Gastroesophageal sphincter (tissue), 3 donors: ENCODE results near the gene CDK4.

Experiments
- POLR2A ChIP-seq, 2 donors: fragments of 450-650 bp; IDR thresholded peaks; one replicate each; pipeline ENCODE4 v1.6.1; 2017; ENCODE audit warnings: antibody characterized with exemption in 2 of 2, mild to moderate bottlenecking in 2 of 2, moderate library complexity in 1 of 2
- POLR2AphosphoS5 ChIP-seq: sonication (generic); formaldehyde crosslinking; IDR thresholded peaks from one replicate; pipeline ENCODE4 v1.6.1; 2017; ENCODE audit warnings: antibody characterized with exemption
- TF ChIP-seq, protein P1 (sequence below), 4 experiments: fragments of 200-600 bp in 2 of 4; fragments of 450-650 bp in 2 of 4; sonication (generic) in 1 of 4; IDR thresholded peaks; one replicate each; pipeline ENCODE4 v1.5.1; 2017 to 2019; ENCODE audit warnings: antibody characterized with exemption in 4 of 4, mild to moderate bottlenecking in 2 of 4, moderate library complexity in 2 of 4

DNA sequence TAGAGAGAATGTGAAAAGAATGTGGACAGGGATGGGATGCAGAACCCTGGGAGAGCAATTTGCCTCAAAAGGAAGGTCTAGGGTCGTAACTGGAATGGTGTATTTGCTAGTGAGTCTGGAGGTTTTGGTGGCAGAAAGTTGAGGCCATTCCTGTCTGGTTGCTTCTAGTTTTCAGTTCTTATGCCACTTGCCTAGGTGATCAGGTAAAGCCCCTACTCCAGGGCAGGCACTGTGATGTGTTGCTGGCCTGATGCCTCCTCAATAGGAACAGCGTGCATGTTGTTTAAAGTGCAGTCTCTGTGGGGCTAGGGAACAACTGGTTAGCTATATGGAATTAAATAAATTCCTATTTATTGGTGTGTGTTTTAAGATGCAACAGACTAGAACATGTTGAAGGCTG is 51.8 kb downstream of the CDK4 start:
- no peak for TF ChIP-seq POLR2AphosphoS5
- TF ChIP-seq, protein P1, sequence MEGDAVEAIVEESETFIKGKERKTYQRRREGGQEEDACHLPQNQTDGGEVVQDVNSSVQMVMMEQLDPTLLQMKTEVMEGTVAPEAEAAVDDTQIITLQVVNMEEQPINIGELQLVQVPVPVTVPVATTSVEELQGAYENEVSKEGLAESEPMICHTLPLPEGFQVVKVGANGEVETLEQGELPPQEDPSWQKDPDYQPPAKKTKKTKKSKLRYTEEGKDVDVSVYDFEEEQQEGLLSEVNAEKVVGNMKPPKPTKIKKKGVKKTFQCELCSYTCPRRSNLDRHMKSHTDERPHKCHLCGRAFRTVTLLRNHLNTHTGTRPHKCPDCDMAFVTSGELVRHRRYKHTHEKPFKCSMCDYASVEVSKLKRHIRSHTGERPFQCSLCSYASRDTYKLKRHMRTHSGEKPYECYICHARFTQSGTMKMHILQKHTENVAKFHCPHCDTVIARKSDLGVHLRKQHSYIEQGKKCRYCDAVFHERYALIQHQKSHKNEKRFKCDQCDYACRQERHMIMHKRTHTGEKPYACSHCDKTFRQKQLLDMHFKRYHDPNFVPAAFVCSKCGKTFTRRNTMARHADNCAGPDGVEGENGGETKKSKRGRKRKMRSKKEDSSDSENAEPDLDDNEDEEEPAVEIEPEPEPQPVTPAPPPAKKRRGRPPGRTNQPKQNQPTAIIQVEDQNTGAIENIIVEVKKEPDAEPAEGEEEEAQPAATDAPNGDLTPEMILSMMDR (IDR thresholded peaks at IDR 0.05), result no peak
- TF ChIP-seq POLR2A (IDR thresholded peaks at IDR 0.05), result no peak
